Muscle of leg (tissue), 11 donors: ENCODE results near the gene SMIM44. TPM values are rescaled to one million over a fixed set of nuclear protein-coding genes. Genes with fewer than 3 reads are reported as not detected.
"Not testable (repeated sequence)": the region's sequence is repeated elsewhere in the genome, so short reads cannot be mapped to it uniquely, and the experiment has no call there.

ENCODE experiments used
- DNase-seq: peaks from one replicate; pipeline ENCODE4 v3.0.0; 2013
- H3K27ac ChIP-seq: one replicate; pipeline ENCODE4 v1.5.1; 2013; ENCODE audit warnings: mild to moderate bottlenecking, low read length, control low read depth
- H3K27me3 ChIP-seq: one replicate; pipeline ENCODE4 v1.6.1; 2013; ENCODE audit warnings: low read length; ENCODE audit not compliant: control insufficient read depth, insufficient read depth
- H3K36me3 ChIP-seq: one replicate; pipeline ENCODE4 v1.6.1; 2013; ENCODE audit warnings: low read length; ENCODE audit not compliant: control insufficient read depth, insufficient read depth
- H3K4me1 ChIP-seq: one replicate; pipeline ENCODE4 v1.6.1; 2013; ENCODE audit warnings: low read length; ENCODE audit not compliant: control insufficient read depth, insufficient read depth
- H3K4me3 ChIP-seq: one replicate; pipeline ENCODE4 v1.5.1; 2013; ENCODE audit warnings: low read length, control low read depth
- H3K9me3 ChIP-seq: replicated peaks from 2 replicates; pipeline ENCODE4 v1.6.1; 2013; ENCODE audit warnings: low read depth, low read length; ENCODE audit not compliant: control insufficient read depth
- WGBS: methylation state at CpG from one replicate; pipeline ENCODE4 v1.1.5; 2013; ENCODE audit warnings: missing lambda C conversion rate; ENCODE audit not compliant: insufficient coverage; 5-methylcytosine and 5-hydroxymethylcytosine counted together
- polyA plus RNA-seq, 8 donors: library from polyadenylated mRNA; unstranded; fragments of 120-200 nt; gene quantifications; one replicate each; pipeline versions ENCODE4 v1.2.1 to v1.2.3, GENCODE V29; 2013; ENCODE audit warnings: inconsistent platforms in 1 of 8, low replicate concordance in 1 of 8; ENCODE audit not compliant: insufficient read length in 8 of 8, insufficient read depth in 1 of 8
- total RNA-seq: library from RNA; stranded (reverse); fragments of 120-200 nt; gene quantifications from one replicate; pipeline ENCODE4 v1.2.4, GENCODE V29; 2013

The SMIM44 gene
- total and polyA plus RNA-seq, 9 donors = not detected

DNA sequence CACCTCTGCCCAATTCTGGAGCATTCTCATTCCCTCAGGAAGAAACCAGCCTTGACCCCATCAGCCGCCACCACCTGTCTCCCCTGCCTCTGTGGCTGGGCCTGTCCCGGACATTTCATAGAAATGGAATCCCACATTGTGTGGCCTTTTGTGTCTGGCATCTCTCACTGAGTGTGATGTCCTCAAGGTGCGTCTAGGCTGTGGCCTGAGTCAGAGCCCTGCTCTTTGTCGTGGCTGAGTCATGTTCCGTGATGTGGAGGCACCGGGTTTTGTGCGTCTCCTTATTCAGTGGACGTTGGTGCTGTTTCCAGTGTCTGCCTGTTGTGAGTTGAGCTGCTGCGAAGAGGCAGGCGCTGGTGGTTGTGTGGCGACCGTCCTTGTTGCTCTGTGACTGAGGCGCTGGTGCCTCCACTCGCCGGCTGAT is 26.3 kb upstream of the SMIM44 start:
- Histone ChIP-seq H3K36me3 (peaks cover 42% of the 10 kb centered on the region), H3K9me3 (no peaks in the 10 kb centered on the region), H3K27ac (no peak overlapping the region), H3K4me1 (peaks cover 20% of the 10 kb centered on the region), H3K4me3 (no peak overlapping the region), H3K27me3 (no peaks in the 10 kb centered on the region)
- DNase-seq = no peak
- 93% methylated on average over 15 of the region's 15 CpGs for WGBS

DNA sequence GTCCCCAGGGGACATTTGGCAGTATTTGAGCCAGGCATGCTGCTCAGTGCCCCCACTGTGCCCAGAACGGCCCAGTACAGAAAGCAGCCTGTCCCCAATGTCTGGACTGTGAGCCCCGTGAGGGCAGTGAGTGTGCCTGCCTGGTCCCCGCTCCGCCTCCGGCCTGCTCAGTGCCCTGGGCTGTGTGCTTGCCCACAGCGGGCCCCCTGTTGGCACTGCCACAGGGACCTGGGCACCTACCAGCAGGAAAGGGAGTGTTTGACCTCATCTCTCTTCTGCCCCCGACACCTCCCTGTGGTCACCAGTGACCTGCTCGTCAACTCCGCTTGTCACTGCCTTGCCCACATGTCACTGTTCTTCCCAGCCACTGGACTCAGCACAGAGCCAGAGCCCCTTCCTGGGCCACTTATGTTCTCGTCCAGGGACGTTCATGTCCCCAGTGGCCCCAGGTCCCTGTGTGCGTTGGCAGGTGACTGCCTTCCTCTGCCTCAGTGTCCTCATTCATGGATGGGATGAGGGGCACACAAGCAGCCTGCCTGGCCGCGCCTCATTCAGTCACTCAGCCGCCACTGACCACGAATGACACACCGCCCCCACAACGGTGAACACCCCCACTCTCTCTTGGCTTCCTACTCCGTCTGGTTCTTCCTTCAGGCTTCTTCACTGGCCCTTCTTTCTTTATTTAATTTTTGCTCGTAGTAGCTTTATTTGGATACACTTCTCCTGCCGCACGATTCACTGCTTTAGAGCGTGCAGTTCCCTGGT is 25.7 kb upstream of the SMIM44 start:
- Histone ChIP-seq H3K9me3 (no peaks in the 10 kb centered on the region), H3K27ac (no peak overlapping the region), H3K4me1 (peaks cover 20% of the 10 kb centered on the region), H3K36me3 (peaks cover 40% of the 10 kb centered on the region), H3K4me3 (no peak overlapping the region), H3K27me3 (no peaks in the 10 kb centered on the region)
- 85% methylated on average over 21 of the region's 23 CpGs for WGBS
- DNase-seq = no peak

DNA sequence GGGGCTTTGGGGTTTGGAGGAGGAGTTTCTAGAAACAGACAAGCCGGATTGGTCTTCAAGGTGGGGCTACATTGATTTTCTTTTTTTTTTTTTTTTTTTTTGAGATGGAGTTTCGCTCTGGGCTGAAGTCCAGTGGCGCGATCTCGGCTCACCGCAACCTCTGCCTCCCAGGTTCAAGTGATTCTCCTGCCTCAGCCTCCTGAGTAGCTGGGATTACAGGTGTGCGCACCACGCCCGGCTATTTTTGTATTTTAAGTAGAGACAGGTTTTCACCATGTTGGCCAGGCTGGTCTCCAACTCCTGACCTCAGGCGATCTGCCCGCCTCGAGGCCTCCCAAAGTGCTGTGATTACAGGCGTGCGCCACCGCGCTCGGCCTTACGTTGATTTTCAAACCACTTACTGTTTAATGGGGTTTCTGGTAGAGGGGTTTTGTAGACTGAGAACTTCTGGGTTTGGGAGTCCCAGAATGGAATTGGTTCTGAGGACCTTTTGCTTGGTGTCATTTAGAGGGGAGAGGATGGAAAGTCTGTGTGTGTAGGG is 24.9 kb upstream of the SMIM44 start:
- Histone ChIP-seq H3K4me1 (peaks cover 20% of the 10 kb centered on the region), H3K36me3 (peaks cover 34% of the 10 kb centered on the region)
- H3K9me3 ChIP-seq, H3K4me3 ChIP-seq, DNase-seq, H3K27me3 ChIP-seq, H3K27ac ChIP-seq: not testable (repeated sequence)
- WGBS = 98% methylated on average over 16 of the region's 18 CpGs

DNA sequence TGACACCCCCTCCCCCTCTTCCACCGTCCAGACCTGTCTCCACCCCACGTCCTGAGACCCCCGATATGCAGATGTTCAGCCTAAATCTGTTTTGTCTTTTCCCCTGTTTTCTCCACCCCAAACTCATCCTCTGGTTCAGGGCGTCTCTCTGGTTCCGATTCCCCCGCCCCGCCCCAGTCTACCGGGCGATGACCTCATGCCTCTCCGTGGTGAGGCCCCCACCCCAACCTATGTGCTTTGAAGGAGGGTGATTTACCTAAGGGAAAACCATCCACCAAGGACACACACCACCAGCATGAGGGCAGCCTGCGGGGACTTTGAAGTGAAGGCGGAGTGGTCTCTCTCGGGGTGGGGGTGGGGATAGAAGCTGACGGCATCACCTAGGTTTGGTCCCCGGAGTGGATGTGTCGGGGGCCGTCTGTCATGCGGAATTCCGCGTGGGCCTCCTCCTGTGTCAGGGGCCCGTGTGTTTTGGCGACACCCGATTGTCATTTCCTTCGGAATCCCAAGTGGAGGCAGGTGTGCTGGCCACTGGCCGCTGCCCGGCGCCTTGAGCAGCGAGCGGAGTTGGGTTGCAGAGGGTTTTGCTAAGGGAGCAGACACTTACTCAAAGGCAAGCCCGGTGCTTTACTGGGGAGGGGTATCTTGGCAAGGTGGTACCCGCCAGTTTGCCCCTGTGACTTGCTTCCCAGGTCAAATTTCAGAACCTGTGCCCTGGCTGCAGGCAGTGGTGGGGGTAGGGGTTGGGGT is 24.3 kb upstream of the SMIM44 start:
- Histone ChIP-seq H3K36me3 (peaks cover 28% of the 10 kb centered on the region), H3K4me1 (peaks cover 20% of the 10 kb centered on the region), H3K9me3 (no peaks in the 10 kb centered on the region), H3K27me3 (no peaks in the 10 kb centered on the region), H3K27ac (peak overlapping the region; percentile 76), H3K4me3 (peak overlapping the region; percentile 89)
- DNase-seq = peak; percentile 48
- WGBS = 11% methylated on average over 23 of the region's 31 CpGs

DNA sequence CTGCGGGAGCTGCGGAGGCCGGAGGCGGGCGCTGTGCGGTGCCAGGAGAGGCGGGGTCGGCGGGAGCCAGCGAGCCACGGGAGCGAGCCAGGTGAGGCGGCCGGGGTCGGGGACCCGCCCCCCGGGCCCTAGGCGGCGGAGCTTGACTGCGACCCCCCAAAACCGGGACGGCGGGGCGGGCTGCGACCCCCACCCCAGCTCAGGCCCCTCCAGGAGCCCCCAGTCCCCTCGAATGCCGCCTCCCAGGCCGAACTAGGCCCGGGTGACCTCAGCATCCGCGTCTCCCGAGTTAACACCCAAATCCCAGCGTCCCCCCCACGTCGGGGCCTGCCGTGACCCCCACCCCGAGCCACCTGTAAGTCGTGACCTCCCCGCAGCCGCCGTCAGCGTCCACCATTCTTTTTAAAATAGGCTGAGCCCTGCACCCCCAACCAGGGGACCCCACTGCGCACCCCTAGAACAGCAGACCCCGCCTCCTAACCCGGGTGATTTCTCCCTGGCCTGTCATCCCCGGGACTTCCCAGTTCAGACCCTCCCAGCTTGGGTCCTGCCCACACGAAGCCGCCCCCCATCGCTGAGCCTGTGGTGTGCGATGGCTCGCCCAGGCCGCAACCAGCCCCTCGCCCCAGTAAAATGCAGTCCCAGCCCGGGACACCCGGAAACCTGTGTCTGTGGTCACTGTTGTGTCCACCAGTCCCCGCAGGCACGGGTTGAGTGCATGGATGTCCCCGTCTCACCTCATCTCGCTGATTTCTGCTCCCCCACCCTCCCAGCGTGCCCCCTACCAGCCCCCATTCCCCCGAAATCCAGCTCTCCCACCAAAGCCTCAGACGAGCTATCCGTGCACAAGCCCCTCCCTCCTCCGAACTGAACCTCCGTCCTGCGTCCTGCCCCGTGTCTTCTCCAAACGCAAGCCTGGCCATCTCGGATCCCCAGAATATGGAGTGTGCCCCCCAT is 23.4 kb upstream of the SMIM44 start:
- Histone ChIP-seq H3K27me3 (no peaks in the 10 kb centered on the region), H3K36me3 (peaks cover 24% of the 10 kb centered on the region), H3K4me3 (peak overlapping the region; percentile 89), H3K4me1 (peaks cover 20% of the 10 kb centered on the region), H3K27ac (peak overlapping the region; percentile 76), H3K9me3 (no peaks in the 10 kb centered on the region)
- peak; percentile 52 for DNase-seq
- WGBS = under 1% methylated on average over 63 of the region's 69 CpGs

DNA sequence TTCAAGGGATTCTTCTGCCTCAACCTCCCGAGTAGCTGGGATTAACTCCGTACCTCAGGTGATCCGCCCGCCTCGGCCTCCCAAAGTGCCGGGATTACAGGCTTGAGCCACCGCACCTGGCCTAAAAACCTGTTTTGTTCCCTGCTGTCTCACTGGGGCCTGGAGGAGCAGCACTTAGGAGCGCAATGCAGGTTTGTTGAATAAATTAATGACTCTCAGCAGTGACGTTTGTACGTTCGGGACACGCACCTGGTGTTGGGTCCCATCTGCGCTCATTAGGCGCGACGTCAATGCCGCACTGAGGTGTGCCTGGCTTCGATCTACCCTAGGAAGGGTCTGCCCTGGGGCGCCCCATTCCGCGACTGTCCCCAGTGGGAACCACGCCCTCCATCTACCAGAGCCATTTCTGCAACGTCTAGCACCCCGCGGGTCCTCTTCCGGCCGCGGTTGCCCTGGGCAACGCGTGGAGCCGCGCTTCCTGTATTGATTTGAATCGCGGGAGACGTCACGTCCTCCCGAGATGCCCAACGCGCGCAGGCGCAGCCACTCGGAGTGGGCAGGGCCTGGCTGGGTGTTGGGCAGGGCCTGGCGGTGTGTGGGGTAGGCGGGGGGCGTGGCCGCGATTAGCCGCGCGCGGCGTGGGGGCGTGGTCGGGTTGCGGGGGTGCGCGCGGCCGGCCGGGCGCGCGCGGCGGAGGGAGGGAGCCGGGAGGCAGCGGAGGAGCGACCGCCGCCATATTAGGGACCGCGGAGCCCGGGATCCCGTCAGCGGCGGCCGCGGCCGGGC is 22.6 kb upstream of the SMIM44 start, which contains the start of gene FZR1:
Gene FZR1, plus strand, starts transcription at position 714 of the 786 bp plus-strand sequence. CDS start 16,679 bp downstream, outside the sequence.
- WGBS = 1% methylated on average over 73 of the region's 79 CpGs
- Histone ChIP-seq H3K4me1 (peaks cover 24% of the 10 kb centered on the region), H3K27me3 (no peaks in the 10 kb centered on the region), H3K36me3 (peaks cover 18% of the 10 kb centered on the region), H3K4me3 (peak within 1 kb of the TSS; percentile 89), H3K9me3 (no peaks in the 10 kb centered on the region), H3K27ac (peak within 1 kb of the TSS; percentile 79)
- DNase-seq = peak; percentile 99

DNA sequence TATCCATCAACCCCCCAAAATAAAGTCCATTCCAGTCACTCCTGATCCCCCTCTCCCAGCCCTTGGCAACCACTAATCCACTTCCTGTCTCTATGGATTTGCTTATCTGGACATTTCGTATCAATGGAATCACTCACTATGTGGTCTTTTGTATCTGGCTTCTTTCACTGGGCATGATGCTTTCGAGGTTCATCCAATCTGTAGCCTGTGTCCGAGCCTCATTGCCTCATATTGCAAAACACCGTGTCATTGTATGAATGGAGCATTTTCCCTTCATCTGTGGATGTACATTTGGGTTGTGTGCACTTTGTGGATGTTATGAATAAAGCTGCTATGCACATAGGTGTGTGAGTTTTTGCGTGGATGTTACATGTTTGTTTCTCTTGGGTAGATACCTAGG is 21.5 kb upstream of the SMIM44 start:
- Histone ChIP-seq H3K4me3 (no peak overlapping the region), H3K4me1 (peaks cover 27% of the 10 kb centered on the region), H3K27ac (no peak overlapping the region), H3K27me3 (no peaks in the 10 kb centered on the region), H3K36me3 (peaks cover 10% of the 10 kb centered on the region), H3K9me3 (no peaks in the 10 kb centered on the region)
- 75% methylated on average over 1 of the region's 5 CpGs for WGBS
- DNase-seq = no peak

DNA sequence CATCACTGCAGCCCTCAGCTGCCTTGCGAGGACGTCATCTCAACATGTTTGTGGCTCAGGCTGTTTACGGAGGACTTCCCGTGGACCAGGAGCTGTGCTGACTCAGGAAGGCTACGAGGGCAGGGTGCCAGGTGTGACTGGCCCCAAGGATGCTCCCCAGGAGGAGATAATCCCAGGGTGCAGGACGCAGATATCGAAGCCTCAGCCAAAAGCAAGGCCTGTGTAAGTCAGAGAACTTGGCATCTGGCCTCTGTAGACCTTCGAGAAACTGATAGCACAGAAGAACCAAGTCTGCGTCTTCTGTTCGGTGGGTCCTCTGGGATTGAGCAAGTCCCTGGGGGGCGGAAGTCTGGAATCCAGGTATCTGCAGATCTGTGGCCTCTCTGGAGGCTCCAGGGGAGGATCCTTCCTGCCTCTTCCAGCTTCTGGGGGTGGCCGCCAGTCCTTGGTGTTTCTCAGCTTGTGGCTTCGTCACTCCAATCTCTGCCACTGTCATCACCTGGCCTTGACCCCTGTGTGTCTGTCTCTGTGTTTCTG is 19.9 kb upstream of the SMIM44 start:
- WGBS = 89% methylated on average over 12 of the region's 13 CpGs

DNA sequence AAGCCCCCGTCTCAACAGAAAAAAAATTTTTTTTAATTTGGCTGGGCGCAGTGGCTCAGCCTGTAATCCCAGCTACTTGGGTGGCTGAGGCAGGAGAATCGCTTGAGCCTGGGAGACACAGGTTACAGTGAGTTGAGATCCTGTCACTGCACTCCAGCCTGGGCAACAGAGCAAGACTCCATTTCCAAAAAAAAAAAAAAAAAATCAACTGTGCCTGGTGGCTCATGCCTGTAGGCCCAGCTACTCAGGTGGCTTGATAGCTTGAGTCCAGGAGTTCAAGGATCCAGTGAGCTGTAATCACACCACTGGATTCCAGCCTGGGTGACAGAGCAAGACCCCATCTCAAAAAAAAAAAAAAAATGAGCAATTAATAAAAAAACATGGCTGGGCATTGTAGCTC is 18.5 kb upstream of the SMIM44 start:
- DNase-seq = no peak
- H3K27me3 ChIP-seq = no peaks in the 10 kb centered on the region
- no peaks in the 10 kb centered on the region for H3K9me3 ChIP-seq
- peaks cover 15% of the 10 kb centered on the region for H3K4me1 ChIP-seq
- no peak overlapping the region for H3K4me3 ChIP-seq
- H3K27ac ChIP-seq = no peak overlapping the region
- H3K36me3 ChIP-seq = peaks cover 14% of the 10 kb centered on the region
- WGBS = 94% methylated on average over 3 of the region's 3 CpGs

More for the DNA sequence above, 19.9 kb upstream of the SMIM44 start:
- no peak for DNase-seq
- Histone ChIP-seq H3K27me3 (no peaks in the 10 kb centered on the region), H3K36me3 (peaks cover 5% of the 10 kb centered on the region), H3K27ac (no peak overlapping the region), H3K4me1 (peaks cover 23% of the 10 kb centered on the region), H3K9me3 (no peaks in the 10 kb centered on the region), H3K4me3 (no peak overlapping the region)
